Liver (tissue), 9 donors: ENCODE results near the gene SLC2A6. TPM values are rescaled to one million over a fixed set of nuclear protein-coding genes. Genes with fewer than 3 reads are reported as not detected.

Experiments used
- DNase-seq: peaks from one replicate; pipeline ENCODE4 v3.0.0-alpha.2; 2017; ENCODE audit warnings: low spot score
- H3K27ac ChIP-seq, 2 donors: one replicate each; pipeline ENCODE4 v1.7.0; 2013; ENCODE audit warnings: inconsistent platforms in 2 of 2, low read length in 2 of 2, control low read depth in 1 of 2, low read depth in 1 of 2, mild to moderate bottlenecking in 1 of 2
- H3K27me3 ChIP-seq, 4 donors: one replicate each; pipeline versions ENCODE4 v1.6.1 to v1.7.0; 2013; ENCODE audit warnings: low read length in 3 of 4, inconsistent platforms in 1 of 4, mild to moderate bottlenecking in 1 of 4, moderate library complexity in 1 of 4; ENCODE audit not compliant: control insufficient read depth in 4 of 4, insufficient read depth in 4 of 4
- H3K36me3 ChIP-seq, 4 donors: one replicate each; pipeline versions ENCODE4 v1.6.1 to v1.7.0; 2013; ENCODE audit warnings: low read length in 3 of 4, mild to moderate bottlenecking in 3 of 4, low read depth in 1 of 4, moderate library complexity in 1 of 4; ENCODE audit not compliant: control insufficient read depth in 4 of 4, insufficient read depth in 3 of 4
- H3K4me1 ChIP-seq, 4 donors: one replicate each; pipeline versions ENCODE4 v1.6.1 to v1.7.0; 2013; ENCODE audit warnings: low read length in 3 of 4, mild to moderate bottlenecking in 3 of 4, moderate library complexity in 1 of 4; ENCODE audit not compliant: control insufficient read depth in 4 of 4, insufficient read depth in 4 of 4
- H3K4me3 ChIP-seq, 3 donors: one replicate each; pipeline versions ENCODE4 v1.6.1 to v1.7.0; 2013; ENCODE audit warnings: low read length in 3 of 3, control low read depth in 1 of 3, low read depth in 1 of 3, mild to moderate bottlenecking in 1 of 3
- H3K9ac ChIP-seq, 2 donors: one replicate each; pipeline ENCODE4 v1.7.0; 2013; ENCODE audit warnings: low read length in 2 of 2, mild to moderate bottlenecking in 2 of 2, moderate library complexity in 2 of 2, control low read depth in 1 of 2, low read depth in 1 of 2
- H3K9me3 ChIP-seq, 4 donors: one replicate each; pipeline versions ENCODE4 v1.6.1 to v1.7.0; 2013; ENCODE audit warnings: low read length in 3 of 4; ENCODE audit not compliant: control insufficient read depth in 4 of 4
- ATF3 ChIP-seq: IDR thresholded peaks from 2 replicates; pipeline ENCODE4 v1.6.1; 2016; ENCODE audit warnings: antibody characterized with exemption
- EGR1 ChIP-seq, 2 donors: IDR thresholded peaks; 2 replicates each; pipeline ENCODE4 v1.6.1; 2016 to 2018; ENCODE audit warnings: antibody characterized with exemption in 2 of 2, low read depth in 2 of 2
- FOXA1 ChIP-seq: IDR thresholded peaks from 2 replicates; pipeline ENCODE4 v1.6.1; 2016; ENCODE audit warnings: antibody characterized with exemption
- FOXA2 ChIP-seq: IDR thresholded peaks from 2 replicates; pipeline ENCODE4 v1.6.1; 2016; ENCODE audit warnings: antibody characterized with exemption
- HNF4A ChIP-seq, 2 donors: conservative IDR thresholded peaks; 2 replicates each; pipeline ENCODE4 v1.6.1; 2016; ENCODE audit warnings: antibody characterized with exemption in 2 of 2, mild to moderate bottlenecking in 2 of 2
- HNF4G ChIP-seq: IDR thresholded peaks from 2 replicates; pipeline ENCODE4 v1.6.1; 2016; ENCODE audit warnings: antibody characterized with exemption
- RAD21 ChIP-seq, 2 donors: IDR thresholded peaks; 2 replicates each; pipeline ENCODE4 v1.6.1; 2016; ENCODE audit warnings: antibody characterized with exemption in 2 of 2, mild to moderate bottlenecking in 2 of 2
- REST ChIP-seq: IDR thresholded peaks from 2 replicates; pipeline ENCODE4 v1.6.1; 2016; ENCODE audit warnings: antibody characterized with exemption, mild to moderate bottlenecking
- RXRA ChIP-seq, 2 donors: IDR thresholded peaks; 2 replicates each; pipeline ENCODE4 v1.6.1; 2017 to 2018; ENCODE audit warnings: antibody characterized with exemption in 2 of 2, mild to moderate bottlenecking in 1 of 2
- SP1 ChIP-seq: IDR thresholded peaks from 2 replicates; pipeline ENCODE4 v1.6.1; 2018; ENCODE audit warnings: antibody characterized with exemption, mild to moderate bottlenecking
- TAF1 ChIP-seq: conservative IDR thresholded peaks from 2 replicates; pipeline ENCODE4 v1.6.1; 2016; ENCODE audit warnings: antibody characterized with exemption, mild to moderate bottlenecking
- YY1 ChIP-seq: IDR thresholded peaks from 2 replicates; pipeline ENCODE4 v1.6.1; 2016; ENCODE audit warnings: antibody characterized with exemption, mild to moderate bottlenecking
- WGBS: extraction: QIAGEN DNeasy Blood & Tissue Kit; methylation state at CpG from one replicate; pipeline ENCODE4 v1.1.7; 2013; 5-methylcytosine and 5-hydroxymethylcytosine counted together
- polyA plus RNA-seq, 2 donors: library from polyadenylated mRNA; stranded (reverse) in 1 of 2; unstranded in 1 of 2; fragments of 200-250 nt in 1 of 2; fragments of >200 nt in 1 of 2; fragmentation: Nextera tagmentation in 1 of 2; extraction: Ambion mirVana in 1 of 2; gene quantifications; one replicate each; pipeline versions ENCODE4 v1.2.1 to v1.2.3, GENCODE V29; 2013 to 2015
- total RNA-seq, 2 donors: library from RNA; depleted of rRNA; stranded (reverse); fragments of >200 nt; gene quantifications; one replicate each; pipeline ENCODE4 v1.2.3, GENCODE V29; 2014
- TF ChIP-seq, protein P1 (sequence below): fragments of 150-350 bp; IDR thresholded peaks from 2 replicates; pipeline ENCODE4 v1.5.1; 2017; ENCODE audit warnings: improper control_type of control experiment, low read depth, low read length; ENCODE audit not compliant: missing input control
- donor health status: healthy.
- donor health status: healthy.
- donor health status: healthy.
- donor health status: healthy.
- donor health status: healthy.

The SLC2A6 gene
- total and polyA plus RNA-seq, 4 donors, result 1.7 to 3.9 (median 2.3) TPM

GRCh38 chr9:133505186-133505830 lies 26.4 kb upstream of the SLC2A6 start (continued):
- TF ChIP-seq REST (no peak), TAF1 (no peak)

DNA sequence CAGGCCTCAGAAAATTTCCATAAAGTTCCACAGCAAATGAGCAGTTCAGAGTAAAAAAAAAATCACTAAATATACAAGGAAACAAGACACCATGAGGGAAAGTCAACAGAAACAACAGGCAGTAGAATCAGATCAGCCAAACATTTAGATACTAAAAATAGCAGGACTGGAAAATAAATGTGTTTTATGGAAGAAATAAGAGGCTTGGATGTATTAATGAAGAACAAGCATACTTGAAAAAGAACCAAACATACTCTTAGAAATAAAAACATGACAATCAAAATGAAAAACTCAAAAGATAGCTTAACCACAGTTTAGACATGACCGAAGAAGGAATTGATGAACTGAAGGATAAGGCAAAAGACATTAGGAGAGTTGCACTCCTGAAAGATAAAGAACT lies 23.2 kb upstream of the SLC2A6 start:
- no peak overlapping the region for H3K27ac ChIP-seq
- peaks cover 7 to 35% (median 21%) of the 10 kb centered on the region in 4 donors for H3K4me1 ChIP-seq
- H3K36me3 ChIP-seq, result no peaks in the 10 kb centered on the region
- peaks cover 0 to 9% (median 1%) of the 10 kb centered on the region in 4 donors for H3K9me3 ChIP-seq
- H3K27me3 ChIP-seq, result no peaks in the 10 kb centered on the region
- H3K9ac ChIP-seq, result no peak overlapping the region
- 97% methylated on average over 1 of the region's 1 CpG for WGBS
- DNase-seq, result no peak
- no peak overlapping the region for H3K4me3 ChIP-seq
- TF ChIP-seq YY1, result no peak
- TF ChIP-seq RXRA (IDR thresholded peaks at IDR 0.05), result no peak
- TF ChIP-seq HNF4A (conservative IDR thresholded peaks at IDR 0.05), result no peak
- TF ChIP-seq FOXA1, result no peak
- TF ChIP-seq RAD21 (IDR thresholded peaks at IDR 0.05), result no peak
- no peak for TF ChIP-seq FOXA2
- no peak for TF ChIP-seq SP1
- TF ChIP-seq, protein P1, sequence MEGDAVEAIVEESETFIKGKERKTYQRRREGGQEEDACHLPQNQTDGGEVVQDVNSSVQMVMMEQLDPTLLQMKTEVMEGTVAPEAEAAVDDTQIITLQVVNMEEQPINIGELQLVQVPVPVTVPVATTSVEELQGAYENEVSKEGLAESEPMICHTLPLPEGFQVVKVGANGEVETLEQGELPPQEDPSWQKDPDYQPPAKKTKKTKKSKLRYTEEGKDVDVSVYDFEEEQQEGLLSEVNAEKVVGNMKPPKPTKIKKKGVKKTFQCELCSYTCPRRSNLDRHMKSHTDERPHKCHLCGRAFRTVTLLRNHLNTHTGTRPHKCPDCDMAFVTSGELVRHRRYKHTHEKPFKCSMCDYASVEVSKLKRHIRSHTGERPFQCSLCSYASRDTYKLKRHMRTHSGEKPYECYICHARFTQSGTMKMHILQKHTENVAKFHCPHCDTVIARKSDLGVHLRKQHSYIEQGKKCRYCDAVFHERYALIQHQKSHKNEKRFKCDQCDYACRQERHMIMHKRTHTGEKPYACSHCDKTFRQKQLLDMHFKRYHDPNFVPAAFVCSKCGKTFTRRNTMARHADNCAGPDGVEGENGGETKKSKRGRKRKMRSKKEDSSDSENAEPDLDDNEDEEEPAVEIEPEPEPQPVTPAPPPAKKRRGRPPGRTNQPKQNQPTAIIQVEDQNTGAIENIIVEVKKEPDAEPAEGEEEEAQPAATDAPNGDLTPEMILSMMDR, result no peak
- no peak for TF ChIP-seq EGR1 (IDR thresholded peaks at IDR 0.05; ENCODE audit: low read depth in 2 of 2)

DNA sequence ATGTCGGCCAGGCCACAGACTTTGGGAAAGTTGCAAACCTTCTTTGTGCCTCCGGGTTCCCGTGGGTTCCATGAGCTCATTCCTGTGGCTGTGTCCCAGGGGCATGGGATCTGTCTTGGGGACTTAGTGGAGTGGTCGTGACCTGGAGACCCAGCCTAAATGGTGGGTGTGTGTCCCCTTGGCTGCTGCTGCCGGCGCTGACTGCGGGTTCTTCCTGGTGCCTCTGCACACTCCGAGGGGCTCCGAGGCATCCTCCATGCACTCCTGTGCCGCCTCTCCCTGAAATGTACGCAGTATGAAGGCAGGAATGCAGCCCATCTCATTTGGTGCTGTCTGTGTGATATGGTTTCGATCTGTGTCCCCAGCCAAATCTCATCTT lies 21.0 kb upstream of the SLC2A6 start:
- peak overlapping the region; percentile 35 to 38 for H3K27ac ChIP-seq
- 83% methylated on average over 12 of the region's 12 CpGs for WGBS

More for the DNA sequence above, 21.0 kb upstream of the SLC2A6 start:
- Histone ChIP-seq H3K9me3 (peaks cover 0 to 9% (median 1%) of the 10 kb centered on the region in 4 donors), H3K27me3 (no peaks in the 10 kb centered on the region), H3K36me3 (no peaks in the 10 kb centered on the region), H3K9ac (no peak overlapping the region), H3K4me3 (no peak overlapping the region), H3K4me1 (peaks cover 3 to 23% (median 12%) of the 10 kb centered on the region in 4 donors)
- DNase-seq, result no peak
- TF ChIP-seq ATF3, result no peak
- TF ChIP-seq FOXA2, result no peak
- no peak for TF ChIP-seq EGR1 (IDR thresholded peaks at IDR 0.05; ENCODE audit: low read depth in 2 of 2)
- no peak for TF ChIP-seq REST
- TF ChIP-seq FOXA1, result no peak
- no peak for TF ChIP-seq YY1
- TF ChIP-seq HNF4G, result no peak
